Fibroblast of villous mesenchyme (primary cell): ENCODE results near the gene KRTAP5-1. TPM values are rescaled to one million over a fixed set of nuclear protein-coding genes. Genes with fewer than 3 reads are reported as not detected.
A peak's percentile ranks its signal among the peaks of the same experiment; 100 is the strongest.
"Not testable (repeated sequence)": the region's sequence is repeated elsewhere in the genome, so short reads cannot be mapped to it uniquely, and the experiment has no call there.

Experiments used
- DNase-seq: peaks from one replicate; pipeline ENCODE4 v3.0.0-alpha.2; 2010; ENCODE audit warnings: low read depth
- H3K4me3 ChIP-seq: 2 replicates; pipeline ENCODE4 v1.5.1; 2011; ENCODE audit warnings: low read depth, mild to moderate bottlenecking, low read length
- CTCF ChIP-seq: IDR thresholded peaks from 2 replicates; pipeline ENCODE4 v1.5.1; 2012; ENCODE audit warnings: low read depth, mild to moderate bottlenecking, low read length; ENCODE audit not compliant: insufficient read depth
- total RNA-seq: library from RNA; depleted of rRNA; stranded (reverse); fragments of >200 nt; gene quantifications from 2 replicates; pipeline ENCODE4 v1.2.3, GENCODE V29; 2012

Gene KRTAP5-1
- total RNA-seq, 1 donor = not detected

DNA sequence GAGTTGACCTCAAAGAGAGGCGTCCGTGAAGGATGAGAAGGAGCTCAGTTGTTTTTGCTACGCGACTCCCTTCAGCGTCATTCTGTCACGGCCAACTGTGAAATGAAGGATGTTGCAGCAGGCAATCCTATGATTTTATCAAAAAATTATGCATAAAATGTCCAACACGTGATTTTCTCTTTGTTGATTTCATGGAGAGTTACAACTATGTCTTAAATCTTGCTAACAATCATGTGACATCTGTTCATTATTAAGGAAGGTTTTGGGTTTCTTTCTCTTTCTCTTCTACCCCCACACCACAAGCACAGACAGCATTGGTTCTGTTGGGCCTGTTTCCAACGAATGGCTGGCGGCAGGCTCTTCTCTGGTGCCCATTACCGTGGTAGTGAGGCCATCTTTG, 33.1 kb upstream of the KRTAP5-1 start:
- no peak for TF ChIP-seq CTCF
- no peak overlapping the region for H3K4me3 ChIP-seq
- peak; percentile 12 for DNase-seq

GRCh38 chr11:1608363-1608762, 23.3 kb upstream of the KRTAP5-1 start, which contains the start of gene KRTAP5-3:
KRTAP5-3 (minus strand) TSS chr11:1608463; CDS start chr11:1608385, 78 bp downstream.
- TF ChIP-seq CTCF = no peak
- no peak for DNase-seq
- H3K4me3 ChIP-seq = no peak within 1 kb of the TSS

DNA sequence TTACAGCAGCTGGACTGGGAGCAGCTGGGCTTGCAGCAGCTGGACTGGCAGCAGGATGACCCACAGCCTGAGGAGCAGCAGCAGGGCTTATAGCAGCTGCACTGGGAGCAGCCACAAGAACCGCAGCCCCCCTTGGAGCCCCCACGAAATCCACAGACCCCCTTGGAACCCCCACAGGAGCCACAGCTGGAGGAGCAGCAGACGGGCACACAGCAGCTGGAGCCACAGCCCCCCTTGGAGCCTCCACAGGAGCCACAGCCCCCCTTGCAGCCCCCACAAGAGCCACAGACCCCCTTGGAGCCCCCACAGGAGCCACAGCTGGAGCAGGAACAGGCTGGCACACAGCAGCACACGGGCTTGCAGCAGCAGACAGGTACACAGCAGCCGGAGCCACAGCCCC, 22.8 kb upstream of the KRTAP5-1 start:
- not testable (repeated sequence) for DNase-seq

GRCh38 chr11:1607156-1607845, 22.2 kb upstream of the KRTAP5-1 start:
- not testable (repeated sequence) for DNase-seq, H3K4me3 ChIP-seq

More for the DNA sequence above, 22.8 kb upstream of the KRTAP5-1 start:
- H3K4me3 ChIP-seq = not testable (repeated sequence)

GRCh38 chr11:1605923-1606322, 20.8 kb upstream of the KRTAP5-1 start:
- not testable (repeated sequence) for DNase-seq, H3K4me3 ChIP-seq

DNA sequence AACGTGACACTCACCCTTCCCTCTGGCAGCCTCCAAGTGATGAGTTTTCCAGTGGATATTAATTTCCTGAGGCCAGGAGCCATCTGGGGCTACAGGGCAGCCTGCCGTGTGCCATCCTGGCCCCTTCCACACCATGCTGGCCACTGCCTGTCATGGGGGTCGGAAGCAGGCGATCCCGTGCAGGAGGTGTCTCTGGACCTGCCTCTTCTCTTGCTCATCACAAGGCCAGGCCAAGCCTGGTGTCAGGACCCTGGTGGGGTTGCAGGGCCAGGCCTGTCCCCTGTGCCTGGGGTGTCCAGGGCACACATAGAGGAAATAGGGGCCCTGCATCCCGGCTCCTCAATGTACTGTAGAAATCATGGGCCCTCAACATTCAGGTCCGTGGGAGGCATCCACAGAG, 19.6 kb upstream of the KRTAP5-1 start:
- no peak for DNase-seq
- H3K4me3 ChIP-seq = no peak overlapping the region
- no peak for TF ChIP-seq CTCF

GRCh38 chr11:1604181-1604580, 19.1 kb upstream of the KRTAP5-1 start:
- TF ChIP-seq CTCF = no peak
- no peak for DNase-seq

DNA sequence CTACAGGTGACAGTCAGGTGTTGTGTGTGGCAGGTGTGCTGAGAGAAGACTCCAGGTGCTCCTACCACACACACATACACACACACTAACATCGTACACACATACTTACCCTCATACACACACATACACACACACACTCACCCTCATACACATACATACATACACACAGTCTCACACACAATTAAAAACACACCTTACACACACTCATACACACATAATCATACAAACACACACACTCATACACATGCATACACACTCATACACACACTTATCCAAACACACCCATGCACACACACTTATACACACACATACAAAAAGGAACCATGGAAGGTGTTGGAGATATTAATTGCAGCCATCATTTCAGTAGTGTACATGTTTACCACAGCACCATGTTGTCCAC, 18.5 kb upstream of the KRTAP5-1 start:
- DNase-seq = no peak
- no peak overlapping the region for H3K4me3 ChIP-seq
- TF ChIP-seq CTCF = no peak

More at GRCh38 chr11:1604181-1604580, 19.1 kb upstream of the KRTAP5-1 start:
- no peak overlapping the region for H3K4me3 ChIP-seq

DNA sequence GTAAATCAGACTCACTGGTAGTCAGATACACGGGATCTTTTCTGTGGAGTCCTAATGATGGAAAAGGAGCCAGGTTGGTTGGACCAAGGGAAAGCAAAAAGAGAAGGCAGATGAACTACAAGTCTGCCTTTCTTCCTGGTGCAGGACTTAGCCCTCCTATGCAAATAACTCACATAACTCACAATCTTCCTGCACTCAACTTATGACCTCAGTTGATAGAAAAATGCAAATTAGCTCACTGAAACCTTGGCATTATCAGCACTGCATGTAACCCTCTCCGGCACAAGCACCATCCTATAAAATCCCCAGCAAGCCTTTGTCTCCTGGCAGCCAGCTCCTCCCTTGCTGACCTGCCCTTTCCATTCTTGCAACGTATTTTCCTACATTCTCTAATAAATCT, 16.6 kb upstream of the KRTAP5-1 start:
- DNase-seq = not testable (repeated sequence)

More for the DNA sequence above, 16.6 kb upstream of the KRTAP5-1 start:
- not testable (repeated sequence) for H3K4me3 ChIP-seq
